ENCODE measurements around the gene PANK1. TPM values are rescaled to one million over a fixed set of nuclear protein-coding genes. Genes with fewer than 3 reads are reported as not detected.

The PANK1 gene
- 16.7 TPM for total RNA-seq (ENCODE audit: unreplicated experiment)
- long read RNA-seq, full-length matches to known transcripts, result 6 of 14 reads
- long read RNA-seq, partial matches to known transcripts, result 4 of 14 reads
- long read RNA-seq, other reads (novel, unspliced or antisense), result 4 of 14 reads

DNA sequence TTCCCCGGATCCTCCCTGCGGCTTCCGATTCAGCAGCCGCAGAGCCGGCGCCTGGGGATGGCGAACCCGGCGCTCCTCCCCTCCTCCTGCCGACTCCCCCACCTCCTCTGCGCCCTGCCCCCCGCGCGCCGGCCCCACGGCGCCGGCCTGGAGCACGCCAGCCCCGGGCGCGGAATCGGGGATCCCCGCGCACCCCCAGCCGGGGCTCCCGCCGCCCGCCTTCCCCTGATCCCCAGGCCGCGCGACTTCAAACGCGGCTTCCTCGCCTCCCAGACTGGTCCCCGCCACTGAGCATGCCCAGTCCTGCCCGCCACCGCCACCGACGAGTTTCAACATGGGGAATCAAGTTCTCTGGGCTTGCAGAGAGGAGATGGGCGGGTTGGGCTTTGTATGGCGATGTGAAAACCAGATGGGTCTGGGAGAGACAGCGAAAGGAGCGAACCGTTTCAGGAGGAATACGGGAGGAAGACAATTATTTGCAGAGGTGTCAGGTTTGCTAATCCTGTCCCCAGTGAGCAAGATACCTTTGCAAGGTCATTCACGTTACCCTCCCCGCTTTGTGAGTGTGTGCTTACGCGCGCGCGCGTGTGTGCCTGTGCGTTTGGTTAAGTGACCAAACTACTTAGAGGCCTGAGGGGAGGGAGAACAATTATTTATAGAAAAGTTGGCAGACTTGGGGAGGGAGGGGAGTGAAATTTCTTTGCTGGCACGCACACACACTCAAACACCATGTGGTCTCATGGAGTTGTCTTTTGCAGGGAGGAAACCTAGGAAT lies at the start of gene PANK1:
Gene PANK1, minus strand, starts transcription at position 276 of the 775 bp plus-strand sequence. CDS start 351 bp downstream, outside the sequence.
- no peaks in the 10 kb centered on the region for H3K36me3 Mint-ChIP-seq (ENCODE audit: unreplicated experiment)
- peak within 1 kb of the TSS; percentile 81 for H3K27ac Mint-ChIP-seq (ENCODE audit: unreplicated experiment)
- peak within 1 kb of the TSS; percentile 97 for H3K4me3 Mint-ChIP-seq (ENCODE audit: unreplicated experiment)
- TF ChIP-seq, protein P1, sequence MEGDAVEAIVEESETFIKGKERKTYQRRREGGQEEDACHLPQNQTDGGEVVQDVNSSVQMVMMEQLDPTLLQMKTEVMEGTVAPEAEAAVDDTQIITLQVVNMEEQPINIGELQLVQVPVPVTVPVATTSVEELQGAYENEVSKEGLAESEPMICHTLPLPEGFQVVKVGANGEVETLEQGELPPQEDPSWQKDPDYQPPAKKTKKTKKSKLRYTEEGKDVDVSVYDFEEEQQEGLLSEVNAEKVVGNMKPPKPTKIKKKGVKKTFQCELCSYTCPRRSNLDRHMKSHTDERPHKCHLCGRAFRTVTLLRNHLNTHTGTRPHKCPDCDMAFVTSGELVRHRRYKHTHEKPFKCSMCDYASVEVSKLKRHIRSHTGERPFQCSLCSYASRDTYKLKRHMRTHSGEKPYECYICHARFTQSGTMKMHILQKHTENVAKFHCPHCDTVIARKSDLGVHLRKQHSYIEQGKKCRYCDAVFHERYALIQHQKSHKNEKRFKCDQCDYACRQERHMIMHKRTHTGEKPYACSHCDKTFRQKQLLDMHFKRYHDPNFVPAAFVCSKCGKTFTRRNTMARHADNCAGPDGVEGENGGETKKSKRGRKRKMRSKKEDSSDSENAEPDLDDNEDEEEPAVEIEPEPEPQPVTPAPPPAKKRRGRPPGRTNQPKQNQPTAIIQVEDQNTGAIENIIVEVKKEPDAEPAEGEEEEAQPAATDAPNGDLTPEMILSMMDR (IDR thresholded peaks at IDR 0.05; ENCODE audit: partially characterized antibody, unreplicated experiment), result no peak
- peaks cover 7% of the 10 kb centered on the region for H3K27me3 Mint-ChIP-seq (ENCODE audit: unreplicated experiment)
- peaks cover 13% of the 10 kb centered on the region for H3K4me1 Mint-ChIP-seq (ENCODE audit: low read depth, unreplicated experiment)
- DNase-seq, result peak; percentile 90
- no peaks in the 10 kb centered on the region for H3K9me3 Mint-ChIP-seq (ENCODE audit: unreplicated experiment)

DNA sequence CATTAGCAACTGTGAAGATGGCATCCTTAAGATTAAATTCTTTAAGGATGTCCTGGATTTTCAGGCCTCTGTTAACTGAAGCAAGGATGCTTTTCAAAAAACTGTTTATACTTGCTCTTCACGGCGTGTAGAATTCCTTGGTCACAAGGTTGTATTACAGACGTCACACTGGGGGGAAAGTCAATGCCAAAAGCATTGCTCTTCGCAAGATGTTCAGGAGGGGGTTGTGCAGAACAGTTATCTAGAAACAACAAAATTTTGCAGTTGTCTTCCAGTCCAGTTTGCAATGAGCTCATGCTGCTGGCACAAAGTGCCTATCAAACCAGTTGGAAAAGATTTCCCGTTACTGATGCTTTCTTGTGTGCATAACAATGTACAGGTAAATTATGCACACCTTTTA lies 48.1 kb upstream of the PANK1 start:
- DNase-seq, result no peak
- Mint-ChIP-seq H3K36me3 (ENCODE audit: unreplicated experiment) (no peaks in the 10 kb centered on the region), H3K9me3 (ENCODE audit: unreplicated experiment) (no peaks in the 10 kb centered on the region), H3K4me3 (ENCODE audit: unreplicated experiment) (no peak overlapping the region), H3K27ac (ENCODE audit: unreplicated experiment) (no peak overlapping the region), H3K27me3 (ENCODE audit: unreplicated experiment) (no peaks in the 10 kb centered on the region), H3K4me1 (ENCODE audit: low read depth, unreplicated experiment) (no peaks in the 10 kb centered on the region)
- TF ChIP-seq, protein P1 (IDR thresholded peaks at IDR 0.05; ENCODE audit: partially characterized antibody, unreplicated experiment), result no peak

DNA sequence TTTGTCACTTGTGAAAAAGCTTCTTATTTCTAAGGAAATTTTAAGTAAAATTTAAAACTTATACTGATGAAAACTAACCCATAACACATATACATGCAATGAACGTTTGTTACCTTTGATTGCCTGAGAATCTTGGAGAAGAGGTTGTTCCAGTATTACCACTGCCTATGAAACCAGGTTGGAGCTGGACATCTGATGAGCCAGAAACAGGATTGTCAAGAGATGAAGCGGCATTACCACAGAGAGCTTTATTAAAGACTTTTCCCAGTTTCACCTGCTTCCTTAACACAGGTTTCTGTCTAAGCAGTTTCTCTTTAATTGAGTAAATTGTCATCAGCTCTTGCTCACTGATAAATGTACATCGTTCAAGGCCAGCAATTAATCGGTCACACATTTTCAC lies 47.4 kb upstream of the PANK1 start:
- Mint-ChIP-seq H3K27me3 (ENCODE audit: unreplicated experiment) (no peaks in the 10 kb centered on the region), H3K4me1 (ENCODE audit: low read depth, unreplicated experiment) (no peaks in the 10 kb centered on the region), H3K36me3 (ENCODE audit: unreplicated experiment) (no peaks in the 10 kb centered on the region), H3K4me3 (ENCODE audit: unreplicated experiment) (no peak overlapping the region), H3K27ac (ENCODE audit: unreplicated experiment) (no peak overlapping the region), H3K9me3 (ENCODE audit: unreplicated experiment) (no peaks in the 10 kb centered on the region)
- TF ChIP-seq, protein P1 (IDR thresholded peaks at IDR 0.05; ENCODE audit: partially characterized antibody, unreplicated experiment), result no peak
- DNase-seq, result no peak

DNA sequence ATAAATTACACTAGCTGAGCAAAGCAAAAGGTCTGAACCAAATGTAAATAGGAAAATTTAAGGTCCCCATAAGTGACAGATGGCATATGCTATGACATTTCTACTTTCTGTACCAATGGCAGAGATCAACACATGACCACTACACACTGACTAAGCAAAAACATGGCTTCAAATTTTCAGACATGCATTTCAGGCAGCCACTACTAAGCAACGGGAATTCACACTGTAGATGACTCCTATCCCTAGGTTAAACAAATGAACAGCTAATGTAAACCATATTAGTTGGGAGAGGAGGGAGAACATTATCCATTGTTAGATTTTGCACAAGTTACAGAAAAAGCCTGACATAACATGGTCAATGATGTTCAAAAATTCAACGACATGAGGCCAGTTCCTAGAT lies 45.0 kb upstream of the PANK1 start:
- H3K27ac Mint-ChIP-seq (ENCODE audit: unreplicated experiment), result no peak overlapping the region
- H3K27me3 Mint-ChIP-seq (ENCODE audit: unreplicated experiment), result no peaks in the 10 kb centered on the region
- H3K9me3 Mint-ChIP-seq (ENCODE audit: unreplicated experiment), result no peaks in the 10 kb centered on the region
- no peaks in the 10 kb centered on the region for H3K4me1 Mint-ChIP-seq (ENCODE audit: low read depth, unreplicated experiment)
- DNase-seq, result no peak
- H3K36me3 Mint-ChIP-seq (ENCODE audit: unreplicated experiment), result no peaks in the 10 kb centered on the region
- no peak overlapping the region for H3K4me3 Mint-ChIP-seq (ENCODE audit: unreplicated experiment)
- TF ChIP-seq, protein P1 (IDR thresholded peaks at IDR 0.05; ENCODE audit: partially characterized antibody, unreplicated experiment), result no peak

DNA sequence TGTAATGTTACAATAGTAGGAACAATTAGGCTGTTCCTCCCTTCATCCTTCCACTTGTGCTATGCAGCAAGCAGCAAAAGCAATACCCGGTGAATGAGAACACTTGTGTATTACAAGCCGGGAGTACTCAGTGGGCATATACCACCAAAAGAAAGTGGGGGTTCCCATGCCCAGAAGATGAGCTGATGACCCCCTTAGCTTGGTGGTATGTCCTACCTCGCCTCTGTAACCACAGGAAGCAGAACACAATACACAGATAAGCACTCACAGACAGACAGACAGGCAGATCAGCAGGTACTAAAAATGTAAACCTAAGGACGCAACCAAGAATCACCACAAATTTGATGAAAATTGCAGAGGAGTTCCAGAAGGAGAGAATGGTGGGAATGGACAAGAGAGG lies 40.9 kb upstream of the PANK1 start:
- no peak overlapping the region for H3K4me3 Mint-ChIP-seq (ENCODE audit: unreplicated experiment)
- no peak overlapping the region for H3K27ac Mint-ChIP-seq (ENCODE audit: unreplicated experiment)
- H3K27me3 Mint-ChIP-seq (ENCODE audit: unreplicated experiment), result no peaks in the 10 kb centered on the region
- H3K4me1 Mint-ChIP-seq (ENCODE audit: low read depth, unreplicated experiment), result peaks cover 4% of the 10 kb centered on the region
- no peak for DNase-seq
- H3K9me3 Mint-ChIP-seq (ENCODE audit: unreplicated experiment), result no peaks in the 10 kb centered on the region
- H3K36me3 Mint-ChIP-seq (ENCODE audit: unreplicated experiment), result no peaks in the 10 kb centered on the region
- TF ChIP-seq, protein P1 (IDR thresholded peaks at IDR 0.05; ENCODE audit: partially characterized antibody, unreplicated experiment), result no peak

Data from glutamatergic neuron (in vitro differentiated cells).